ENCODE results near the gene PLD4.

Gene PLD4

GRCh38 chr14:104957146-104958113 is 32.8 kb downstream of the PLD4 start:
- DNase-seq, result no peak

GRCh38 chr14:104964546-104964945 is 39.9 kb downstream of the PLD4 start:
- DNase-seq, result no peak

GRCh38 chr14:104965561-104966231 is 41.0 kb downstream of the PLD4 start:
- no peak for DNase-seq

- no peak for DNase-seq
Measured at GRCh38 chr14:104966261-104966865, 41.7 kb downstream of the PLD4 start.

- DNase-seq, result no peak
Measured at GRCh38 chr14:104966981-104967385, 42.3 kb downstream of the PLD4 start.

- DNase-seq, result no peak
Measured at GRCh38 chr14:104967386-104968152, 42.9 kb downstream of the PLD4 start.

GRCh38 chr14:104968153-104968527 is 43.5 kb downstream of the PLD4 start:
- no peak for DNase-seq

- no peak for DNase-seq
Measured at GRCh38 chr14:104968541-104969401, 44.1 kb downstream of the PLD4 start.

- no peak for DNase-seq
Measured at GRCh38 chr14:104969741-104970230, 45.1 kb downstream of the PLD4 start.

GRCh38 chr14:104970231-104971068 is 45.8 kb downstream of the PLD4 start:
- no peak for DNase-seq

GRCh38 chr14:104971447-104972240 is 47.0 kb downstream of the PLD4 start:
- no peak for DNase-seq

- DNase-seq, result no peak
Measured at GRCh38 chr14:104972301-104973134, 47.8 kb downstream of the PLD4 start.

- no peak for DNase-seq
Measured at GRCh38 chr14:104973135-104973384, 48.4 kb downstream of the PLD4 start.

- DNase-seq, result no peak
Measured at GRCh38 chr14:104973385-104974145, 48.9 kb downstream of the PLD4 start.

- no peak for DNase-seq
Measured at GRCh38 chr14:104974146-104974541, 49.5 kb downstream of the PLD4 start.

GRCh38 chr14:104974665-104975390 is 50.1 kb downstream of the PLD4 start:
- no peak for DNase-seq

- DNase-seq, result no peak
Measured at GRCh38 chr14:104975481-104976197, 51.0 kb downstream of the PLD4 start.

All from NCI-H1105 (cell line).